Sigmoid colon (tissue), 3 donors: ENCODE data around the gene GBF1.

ENCODE experiments used
- CTCF ChIP-seq, 4 experiments: fragments of 450-650 bp in 3 of 4; fragments of 200-600 bp in 1 of 4; IDR thresholded peaks; one replicate each; pipeline ENCODE4 v1.5.1; 2016 to 2019; ENCODE audit warnings: antibody characterized with exemption in 4 of 4, mild to moderate bottlenecking in 3 of 4, moderate library complexity in 2 of 4
- POLR2A ChIP-seq, 2 donors: fragments of 450-650 bp; IDR thresholded peaks; one replicate each; pipeline ENCODE4 v1.6.1; 2016; ENCODE audit warnings: antibody characterized with exemption in 2 of 2, mild to moderate bottlenecking in 2 of 2, moderate library complexity in 2 of 2

- no peak for TF ChIP-seq CTCF (IDR thresholded peaks at IDR 0.05)
- TF ChIP-seq POLR2A (IDR thresholded peaks at IDR 0.05), result no peak
Measured at GRCh38 chr10:102279104-102279503, 33.8 kb downstream of the GBF1 start.
